ENCODE results near the gene ARHGAP20.
"Not testable (repeated sequence)": the region's sequence is repeated elsewhere in the genome, so short reads cannot be mapped to it uniquely, and the experiment has no call there.

ARHGAP20 gene

DNA sequence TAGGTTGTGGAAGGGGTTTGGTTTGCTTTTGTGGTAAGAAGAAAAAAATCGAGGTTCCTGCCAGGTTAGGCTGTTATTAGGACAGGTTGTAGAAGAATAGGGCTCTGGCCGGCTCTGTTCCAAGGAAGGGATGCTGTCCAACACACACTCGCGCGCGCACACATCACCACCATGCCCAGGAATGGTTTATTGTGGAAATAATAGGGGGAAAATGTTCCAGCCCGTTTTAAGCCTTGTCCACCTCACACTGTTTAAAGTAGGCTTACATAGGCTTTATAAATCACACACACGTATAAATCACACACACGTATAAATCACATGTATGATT lies 1.2 kb upstream of the ARHGAP20 start:
- DNase-seq (ENCODE audit: low read depth), result no peak

DNA sequence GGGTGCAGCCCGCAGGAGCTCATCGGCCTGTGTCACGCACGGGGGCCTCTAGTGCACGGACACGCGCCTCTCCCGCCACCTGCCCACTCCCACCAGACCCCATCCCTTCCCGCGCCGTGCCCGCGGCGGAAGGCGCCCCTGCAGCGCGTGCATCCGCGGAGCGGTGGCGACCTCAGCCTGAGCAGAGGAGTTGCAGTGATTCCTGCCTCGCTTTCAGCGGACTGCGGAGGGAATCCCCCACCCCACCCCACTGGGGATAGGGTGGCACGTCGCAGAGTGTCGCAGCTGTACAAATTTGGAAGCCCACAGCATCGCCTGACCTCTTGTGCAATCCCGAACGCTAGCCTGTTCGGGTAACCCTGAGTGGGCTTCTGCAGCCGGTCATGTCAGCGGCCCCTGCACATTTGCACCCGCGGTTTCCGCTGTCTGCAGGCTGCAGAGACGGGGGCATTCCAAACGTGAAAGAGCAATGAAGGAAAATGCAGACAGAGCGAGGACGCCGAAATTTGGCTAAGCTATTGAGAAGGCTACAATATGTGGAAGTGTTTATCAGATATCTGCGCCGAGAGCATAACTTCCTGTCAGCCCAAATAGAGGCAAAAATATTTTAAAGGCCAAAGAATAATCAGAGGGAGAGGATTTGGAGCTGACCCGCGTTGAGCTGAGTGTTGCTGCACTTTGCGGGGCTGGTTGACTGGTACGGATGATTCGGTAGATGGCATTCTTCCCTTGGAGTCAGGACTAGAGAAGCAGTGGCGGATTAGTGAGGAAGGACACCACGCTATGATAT lies 617 bp upstream of the ARHGAP20 start:
- DNase-seq (ENCODE audit: low read depth), result peak; percentile 42

DNA sequence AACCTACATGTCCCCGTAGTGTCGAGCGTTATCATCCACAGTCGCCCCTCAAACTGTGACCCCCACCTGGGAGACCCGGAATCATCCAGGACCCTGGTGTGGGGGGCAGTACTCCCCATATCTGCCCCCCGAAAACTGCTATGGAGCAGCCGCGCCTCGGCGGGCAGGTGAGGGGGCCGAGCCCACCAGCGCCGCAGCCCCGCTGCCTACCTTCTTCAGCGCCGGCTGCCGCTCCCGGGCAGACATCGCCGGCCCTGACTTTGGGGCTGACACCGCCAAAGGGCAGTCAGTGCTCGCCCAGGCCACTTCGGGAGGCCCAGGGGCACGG lies 825 bp downstream of the ARHGAP20 start:
- no peak for DNase-seq (ENCODE audit: low read depth)

- peak; percentile 24 for DNase-seq (ENCODE audit: low read depth)
Observed at GRCh38 chr11:110710628-110711381, 1.4 kb downstream of the ARHGAP20 start.

GRCh38 chr11:110704210-110704864 lies 7.9 kb downstream of the ARHGAP20 start:
- DNase-seq (ENCODE audit: low read depth), result no peak

DNA sequence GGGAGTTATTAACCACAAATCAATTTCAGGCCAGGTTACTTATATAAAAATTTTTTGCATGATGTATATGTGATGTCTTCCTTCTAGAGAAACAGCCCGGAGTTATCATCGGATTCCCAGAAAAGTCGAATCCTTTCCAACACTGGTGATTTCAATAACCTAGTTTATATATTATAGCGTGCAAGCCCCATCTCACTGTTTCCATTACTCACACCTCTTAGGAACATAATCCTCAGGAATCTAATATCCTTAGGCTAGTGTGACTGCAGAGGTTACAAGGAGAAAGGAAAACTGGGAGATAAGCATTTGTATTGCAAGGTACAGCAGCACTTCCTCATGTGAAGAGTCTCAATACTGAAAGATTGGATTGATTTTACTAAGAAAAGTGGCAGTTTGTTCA lies 20.3 kb downstream of the ARHGAP20 start:
- DNase-seq (ENCODE audit: low read depth), result no peak

- DNase-seq (ENCODE audit: low read depth), result no peak
Observed at GRCh38 chr11:110689306-110689705, 22.9 kb downstream of the ARHGAP20 start.

- DNase-seq (ENCODE audit: low read depth), result peak; percentile 74
Observed at GRCh38 chr11:110679323-110679975, 32.8 kb downstream of the ARHGAP20 start.

DNA sequence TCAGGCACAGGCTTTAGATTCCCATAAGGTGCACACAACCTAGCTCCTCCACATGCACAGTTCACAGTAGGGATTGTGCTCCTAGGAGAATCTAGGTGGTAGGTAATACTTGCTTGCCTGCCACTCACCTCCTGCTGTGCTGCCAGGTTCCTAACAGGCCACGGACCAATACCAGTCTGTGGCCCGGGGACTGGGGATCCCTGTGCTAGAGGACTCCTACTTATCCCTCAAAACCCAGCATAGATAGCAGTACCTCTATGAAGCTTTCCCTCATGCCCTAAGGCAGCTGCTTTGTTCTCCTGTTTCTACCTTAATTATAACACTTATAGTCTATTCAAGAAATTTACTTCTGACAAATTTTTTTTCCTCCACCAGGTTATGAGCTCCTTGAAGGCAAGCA lies 36.7 kb downstream of the ARHGAP20 start:
- no peak for DNase-seq (ENCODE audit: low read depth)

- DNase-seq (ENCODE audit: low read depth), result no peak
Observed at GRCh38 chr11:110665689-110666465, 46.4 kb downstream of the ARHGAP20 start.

DNA sequence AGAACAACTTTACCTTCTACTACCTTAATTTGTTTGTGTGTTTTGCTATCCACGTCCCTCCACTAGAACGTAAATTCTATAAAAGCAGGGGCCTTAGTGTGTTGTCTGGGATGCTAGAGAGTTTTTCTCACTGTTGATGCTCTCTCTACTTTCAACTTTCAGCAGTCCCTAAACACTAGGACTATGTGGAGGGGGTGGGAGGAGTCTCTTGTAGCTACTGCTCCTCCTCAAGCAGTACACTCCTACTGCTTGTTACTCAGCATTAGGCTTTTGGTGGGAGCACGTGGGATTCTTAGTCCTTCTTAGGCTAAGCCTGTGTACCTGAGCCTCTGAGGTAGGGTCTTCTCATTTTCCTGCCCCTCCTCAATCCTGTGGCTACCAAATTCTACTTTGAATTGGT lies 56.3 kb downstream of the ARHGAP20 start:
- DNase-seq (ENCODE audit: low read depth), result no peak

DNA sequence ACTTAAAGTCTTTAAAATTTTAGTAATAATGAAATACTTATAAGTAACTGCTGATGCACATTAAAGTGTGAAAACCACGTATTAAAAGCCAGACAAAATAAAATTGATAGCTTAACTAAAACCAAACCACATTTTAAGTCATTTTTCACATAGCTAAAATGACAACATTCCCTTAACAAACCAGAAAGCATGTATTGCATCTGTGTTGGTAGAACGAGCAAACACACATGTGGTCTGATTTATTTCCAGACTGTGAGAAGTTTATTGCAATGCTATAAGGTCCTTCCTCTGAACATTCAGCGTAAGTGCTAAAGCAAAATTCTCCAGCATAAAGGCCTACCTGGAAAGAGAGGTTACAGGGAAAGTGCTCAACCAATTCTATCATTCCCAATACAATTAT lies 57.8 kb downstream of the ARHGAP20 start:
- peak; percentile 13 for DNase-seq (ENCODE audit: low read depth)

- no peak for DNase-seq (ENCODE audit: low read depth)
Observed at GRCh38 chr11:110645253-110645652, 67.0 kb downstream of the ARHGAP20 start.

DNA sequence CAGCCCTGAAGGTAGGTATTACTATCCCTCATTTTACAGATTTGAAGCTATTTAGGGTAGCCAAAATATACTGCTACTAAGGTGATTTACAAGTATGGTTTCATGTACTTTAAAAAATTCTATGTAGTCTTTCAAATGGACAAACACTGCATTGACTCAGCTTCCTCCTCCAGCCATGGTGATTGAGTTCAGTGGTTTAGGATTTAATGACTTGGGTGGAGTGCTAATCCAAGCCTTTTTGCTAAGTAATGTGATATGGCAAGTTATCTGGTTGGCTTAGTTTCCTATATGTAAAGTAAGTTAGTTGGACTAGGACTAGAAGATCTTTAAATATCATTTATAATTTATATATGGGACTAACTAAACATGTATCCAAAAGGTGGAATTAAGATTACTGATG lies 77.9 kb downstream of the ARHGAP20 start:
- DNase-seq (ENCODE audit: low read depth), result no peak

- DNase-seq (ENCODE audit: low read depth), result no peak
Observed at GRCh38 chr11:110631551-110631950, 80.7 kb downstream of the ARHGAP20 start.

DNA sequence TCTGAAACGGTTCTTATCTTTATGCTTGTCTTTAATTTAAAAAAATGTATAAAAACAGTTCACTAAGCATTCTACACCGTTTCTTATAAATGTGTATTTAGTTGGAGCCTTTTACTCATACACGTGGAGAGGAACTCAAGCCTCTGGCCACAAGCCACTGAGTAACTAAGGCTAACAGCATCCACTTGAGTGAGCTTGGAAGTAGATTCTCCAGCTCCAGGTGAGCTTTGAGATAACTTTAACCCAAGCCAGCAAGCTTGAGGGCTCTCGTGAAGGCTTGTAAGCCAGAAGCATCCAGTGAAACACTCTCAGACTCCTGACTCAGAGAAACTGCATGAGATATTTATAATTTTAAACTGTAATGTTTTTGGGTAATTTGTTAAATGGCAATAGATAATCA lies 82.6 kb downstream of the ARHGAP20 start:
- DNase-seq (ENCODE audit: low read depth), result no peak

GRCh38 chr11:110621826-110622225 lies 90.4 kb downstream of the ARHGAP20 start:
- peak; percentile 1 for DNase-seq (ENCODE audit: low read depth)

DNA sequence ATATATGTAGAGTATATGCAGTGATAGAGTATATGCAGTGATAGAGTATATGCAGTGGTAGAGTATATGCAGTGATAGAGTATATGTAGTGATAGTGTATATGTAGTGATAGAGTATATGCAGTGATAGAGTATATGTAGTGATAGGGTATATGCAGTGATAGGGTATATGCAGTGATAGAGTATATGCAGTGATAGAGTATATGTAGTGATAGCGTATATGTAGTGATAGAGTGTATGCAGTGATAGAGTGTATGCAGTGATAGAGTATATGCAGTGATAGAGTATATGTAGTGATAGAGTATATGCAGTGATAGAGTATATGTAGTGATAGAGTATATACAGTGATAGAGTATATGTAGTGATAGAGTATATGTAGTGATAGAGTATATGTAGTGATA lies 92.9 kb downstream of the ARHGAP20 start:
- DNase-seq (ENCODE audit: low read depth), result not testable (repeated sequence)

DNA sequence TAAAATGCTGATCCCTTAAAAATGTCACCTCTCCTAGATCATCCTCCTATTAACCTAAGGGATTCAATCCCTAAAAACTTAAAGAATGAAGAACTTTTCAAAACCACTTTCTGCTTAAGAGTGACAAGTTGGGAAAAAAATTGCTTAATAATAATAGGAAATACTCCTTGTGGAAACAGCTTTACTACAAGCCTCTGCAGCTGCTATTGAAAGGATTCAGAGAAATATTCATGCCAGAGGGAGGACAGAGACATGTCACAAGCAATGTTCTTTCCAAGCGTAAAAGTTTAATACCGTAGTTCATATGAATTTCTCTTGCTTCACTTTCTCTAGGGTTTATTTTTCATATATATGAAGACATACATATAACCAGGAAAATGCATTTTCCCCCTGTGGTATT lies 98.2 kb downstream of the ARHGAP20 start:
- no peak for DNase-seq (ENCODE audit: low read depth)

GRCh38 chr11:110613197-110613918 lies 98.9 kb downstream of the ARHGAP20 start:
- peak; percentile 4 for DNase-seq (ENCODE audit: low read depth)

- DNase-seq (ENCODE audit: low read depth), result no peak
Observed at GRCh38 chr11:110606415-110606814, 105.8 kb downstream of the ARHGAP20 start.
